Stimulated activated CD8-positive, alpha-beta memory T cell treated with anti-CD3 and anti-CD28 coated beads, Interleukin-2, amount 100 ng/mL, for 1 hour (primary cell): ENCODE data around the gene MSX1.

Experiments
- DNase-seq, 2 donors: peaks; one replicate each; pipeline ENCODE4 v3.0.0-alpha.2; 2020; ENCODE audit warnings: low read depth in 2 of 2

Gene MSX1

GRCh38 chr4:4869731-4870571 lies 10.5 kb downstream of the MSX1 start:
- no peak for DNase-seq

DNA sequence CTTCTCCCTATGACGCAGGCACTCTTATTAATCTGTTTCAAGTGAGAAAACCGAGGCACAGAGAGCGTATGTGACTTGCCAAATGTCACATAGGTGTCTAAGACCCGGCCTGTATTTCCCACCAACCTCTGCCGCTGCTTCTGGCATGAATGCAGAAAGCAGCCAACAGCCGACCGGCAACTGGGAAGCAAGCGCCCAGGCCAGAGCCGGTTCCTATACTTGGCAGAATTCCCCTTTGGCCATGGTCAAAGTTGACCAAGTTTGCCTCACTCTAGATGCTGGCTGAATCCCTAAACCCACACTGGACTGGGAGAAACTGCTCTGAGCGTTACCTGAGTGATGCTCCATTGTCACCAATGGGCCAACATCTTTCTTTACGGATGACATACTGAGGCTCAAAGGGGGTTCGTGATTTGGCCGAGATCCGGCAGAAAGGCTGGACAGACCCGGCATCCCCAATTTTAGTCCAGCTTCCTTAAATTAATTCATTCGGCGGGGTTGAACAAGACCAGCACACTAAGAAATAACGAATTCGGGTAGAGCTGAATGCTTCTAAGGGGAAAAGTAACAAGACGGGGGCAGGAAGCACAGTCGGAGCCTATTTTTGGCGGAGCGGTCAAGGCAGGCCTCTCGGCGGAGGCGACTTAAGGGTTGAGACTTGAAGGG lies 11.2 kb downstream of the MSX1 start:
- no peak for DNase-seq

DNA sequence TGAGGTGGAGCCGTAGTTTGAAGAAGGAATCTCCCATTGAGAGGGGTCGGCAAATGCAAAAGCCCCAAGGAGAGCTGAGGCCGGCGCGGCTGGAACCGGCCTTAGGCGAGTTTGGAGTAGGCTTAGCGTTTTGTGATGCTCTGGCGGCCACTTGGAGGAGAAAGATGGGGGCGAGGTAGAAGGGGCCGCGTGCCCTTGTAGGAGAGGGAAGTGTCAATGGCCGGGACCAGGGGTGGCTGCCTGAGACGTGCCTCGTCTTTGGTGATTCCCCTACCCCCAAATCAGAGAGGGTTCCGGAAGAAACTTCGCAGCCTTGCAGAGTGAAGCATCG lies 11.7 kb downstream of the MSX1 start:
- DNase-seq, result no peak

DNA sequence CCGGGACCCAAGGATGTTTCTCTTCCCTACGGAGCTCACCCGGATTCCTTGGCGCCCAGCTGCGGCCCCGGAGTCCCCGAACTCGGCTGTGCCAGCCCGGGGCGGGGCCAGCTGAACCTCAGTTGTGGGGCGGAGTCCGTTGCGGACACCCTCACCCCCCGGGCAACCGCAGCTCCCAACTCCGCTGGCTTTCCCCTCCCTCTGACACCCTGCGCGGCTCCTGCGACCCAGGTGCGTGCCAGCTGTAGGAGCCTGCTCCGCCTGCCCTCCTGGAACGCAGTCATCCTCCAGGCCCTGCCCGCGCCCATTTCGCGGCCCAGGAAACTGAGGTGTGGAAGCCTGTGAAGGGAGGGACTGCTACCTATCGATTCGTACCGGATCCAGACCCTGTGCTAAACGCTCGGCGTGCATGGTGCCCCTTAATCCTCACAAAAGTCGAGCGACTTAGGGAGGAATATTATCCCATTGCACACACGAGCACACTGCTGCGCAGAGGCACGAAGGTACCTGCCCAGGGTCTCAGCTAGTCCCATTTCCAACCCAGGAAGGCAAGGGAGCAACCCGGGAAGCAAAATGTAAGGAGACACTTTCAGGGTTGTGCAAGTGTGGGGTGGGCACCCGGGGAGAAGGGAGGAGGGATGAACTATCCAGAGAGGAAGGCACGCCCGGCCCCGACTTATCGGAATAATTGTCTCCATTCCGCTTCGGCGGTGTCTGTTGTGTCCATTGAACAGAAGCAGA lies 12.3 kb downstream of the MSX1 start:
- DNase-seq, result no peak

DNA sequence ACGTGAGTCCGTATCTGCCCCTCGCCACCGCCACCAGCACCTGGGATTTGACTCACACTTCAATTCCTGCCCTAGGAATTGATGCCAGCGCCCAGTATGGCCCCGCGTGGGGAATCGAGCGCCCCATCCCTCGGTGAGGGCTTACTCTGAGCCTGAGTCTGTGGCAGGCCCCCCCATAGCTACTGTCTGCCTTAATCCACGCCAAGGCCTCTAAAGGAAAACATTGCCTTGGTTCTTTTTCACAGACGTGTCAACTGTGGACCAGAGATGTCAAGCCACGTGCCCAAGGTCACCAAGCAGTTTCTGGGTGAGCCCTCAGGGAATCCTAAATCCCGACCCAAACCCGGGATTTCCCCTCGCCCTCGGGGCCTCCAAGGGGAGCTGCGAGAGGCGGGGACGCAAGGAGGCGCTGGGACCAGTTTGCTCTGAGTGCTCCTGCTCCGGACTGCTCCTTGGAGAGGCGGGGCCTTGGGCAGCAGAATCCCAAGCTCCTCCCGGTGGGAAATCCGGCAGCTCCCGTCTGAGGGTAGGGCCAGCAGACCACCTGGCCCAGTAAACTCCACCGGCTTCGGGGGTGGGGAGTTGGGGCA lies 12.9 kb downstream of the MSX1 start:
- no peak for DNase-seq

GRCh38 chr4:4873203-4873602 lies 13.7 kb downstream of the MSX1 start:
- DNase-seq, result no peak

GRCh38 chr4:4874254-4874653 lies 14.8 kb downstream of the MSX1 start:
- DNase-seq, result no peak

DNA sequence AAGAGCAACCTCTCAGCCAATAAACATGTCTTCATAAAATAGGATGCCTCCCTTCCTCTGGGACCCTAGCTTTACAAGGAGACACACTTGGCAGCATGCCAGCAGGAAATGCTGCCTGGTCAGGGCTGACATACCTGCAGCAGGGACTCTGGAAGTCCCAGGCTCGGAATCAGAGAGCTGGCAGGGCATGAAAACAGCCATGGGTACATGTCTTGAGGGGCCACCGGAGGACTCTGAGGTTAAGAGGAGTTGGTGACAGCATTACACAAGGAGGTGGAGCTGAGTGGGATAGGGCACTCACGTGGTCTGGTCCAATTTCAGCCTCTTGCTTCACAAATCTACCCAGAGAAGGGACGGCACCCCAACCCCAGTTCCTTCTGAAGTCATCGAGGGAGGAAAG lies 15.7 kb downstream of the MSX1 start:
- DNase-seq, result no peak

DNA sequence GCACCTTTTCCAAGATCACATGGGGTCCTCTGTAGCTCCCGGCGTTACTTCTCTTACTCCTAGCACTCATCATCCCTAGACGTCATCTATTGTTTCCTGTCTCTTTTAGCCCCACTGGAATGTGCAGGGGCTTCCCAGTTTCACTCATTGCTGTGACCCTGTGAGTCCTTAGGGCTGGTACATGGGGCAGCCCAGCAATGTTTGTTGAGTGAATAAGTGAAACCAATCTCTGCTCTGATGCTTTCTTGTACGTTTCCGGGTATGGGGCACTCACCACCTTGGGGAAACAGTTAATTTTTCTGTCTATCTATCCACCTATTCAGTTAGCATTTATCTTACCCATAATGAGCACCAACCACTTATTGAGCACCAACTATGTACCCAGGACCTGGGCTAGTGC lies 16.1 kb downstream of the MSX1 start:
- no peak for DNase-seq

DNA sequence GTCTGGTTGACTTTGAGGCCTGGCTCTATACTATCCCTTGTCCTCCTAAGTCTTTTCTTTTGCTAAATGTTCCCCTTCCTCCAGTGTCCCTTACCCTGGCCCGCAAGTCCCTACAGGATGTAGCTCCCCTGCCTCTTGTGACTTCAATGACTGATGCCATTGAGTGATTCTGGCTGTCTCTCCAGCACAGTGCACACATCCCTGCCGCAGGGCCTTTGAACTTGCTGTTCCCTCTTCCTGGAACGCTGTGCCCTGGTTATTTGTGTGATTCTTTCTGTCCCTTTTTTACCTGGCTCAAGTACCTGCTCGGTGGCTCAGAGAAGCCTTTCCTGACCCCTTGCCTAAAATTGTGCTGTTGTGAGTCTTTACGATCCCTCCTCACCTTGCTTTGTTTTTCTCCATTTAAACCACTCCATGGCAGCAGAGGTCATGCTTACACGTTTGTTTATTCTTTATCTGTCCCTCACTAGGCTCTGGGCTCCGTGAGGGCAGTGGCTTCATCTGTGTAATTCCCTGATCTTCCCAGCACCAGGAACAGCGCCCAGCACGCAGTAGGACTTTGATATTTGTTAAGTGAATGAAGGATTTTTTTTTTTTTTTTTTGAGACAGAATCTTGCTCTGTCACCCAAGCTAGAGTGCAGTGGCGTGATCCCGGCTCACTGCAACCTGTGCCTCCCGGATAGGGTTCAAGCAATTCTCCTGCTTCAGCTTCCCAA lies 17.6 kb downstream of the MSX1 start:
- DNase-seq, result no peak

DNA sequence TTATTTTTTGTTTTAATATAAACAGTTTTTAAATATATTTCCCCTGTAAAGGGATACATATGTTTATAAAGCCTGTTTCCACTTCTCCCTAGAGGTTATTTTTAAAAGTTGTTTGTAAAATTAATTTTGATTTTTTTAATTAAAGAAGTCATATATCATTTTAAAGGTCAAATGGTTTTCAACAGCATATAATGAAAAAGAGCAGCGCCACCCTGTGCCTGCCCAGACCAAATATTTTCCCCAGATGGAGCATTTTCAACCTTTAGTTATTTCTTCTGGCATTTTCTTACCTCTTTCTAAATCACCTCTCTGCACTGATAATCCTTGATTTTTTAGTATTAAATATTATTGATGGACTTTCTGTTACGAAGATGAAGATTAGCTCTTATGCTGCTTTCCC lies 21.0 kb downstream of the MSX1 start:
- no peak for DNase-seq

GRCh38 chr4:4881432-4881831 lies 22.0 kb downstream of the MSX1 start:
- no peak for DNase-seq

- no peak for DNase-seq
These were observed 25.1 kb downstream of the MSX1 start for GRCh38 chr4:4884611-4885010.

GRCh38 chr4:4887426-4887825 lies 28.0 kb downstream of the MSX1 start:
- DNase-seq, result no peak

DNA sequence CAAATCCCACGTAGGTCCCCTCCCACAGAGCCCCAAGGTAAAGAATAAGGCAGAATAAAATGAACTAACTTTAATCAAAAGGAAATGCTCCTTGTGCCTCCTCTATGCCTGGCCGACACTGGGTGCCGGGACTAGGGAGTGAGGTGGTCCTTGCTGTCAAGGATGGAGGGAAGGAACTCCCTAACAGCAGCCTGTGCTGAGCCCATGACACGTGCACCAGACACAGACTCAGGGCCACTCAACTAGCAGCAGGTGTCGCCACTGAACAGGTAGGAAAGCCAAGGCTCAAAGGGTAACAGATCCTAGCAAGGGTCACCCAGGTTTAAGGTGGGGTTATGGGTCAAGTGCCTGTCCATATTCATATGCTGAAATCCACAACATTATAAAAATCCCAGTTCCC lies 29.2 kb downstream of the MSX1 start:
- DNase-seq, result no peak

GRCh38 chr4:4889781-4890180 lies 30.3 kb downstream of the MSX1 start:
- DNase-seq, result no peak

- no peak for DNase-seq
These were observed 31.2 kb downstream of the MSX1 start for GRCh38 chr4:4890574-4891255.

GRCh38 chr4:4893721-4894120 lies 34.3 kb downstream of the MSX1 start:
- no peak for DNase-seq

DNA sequence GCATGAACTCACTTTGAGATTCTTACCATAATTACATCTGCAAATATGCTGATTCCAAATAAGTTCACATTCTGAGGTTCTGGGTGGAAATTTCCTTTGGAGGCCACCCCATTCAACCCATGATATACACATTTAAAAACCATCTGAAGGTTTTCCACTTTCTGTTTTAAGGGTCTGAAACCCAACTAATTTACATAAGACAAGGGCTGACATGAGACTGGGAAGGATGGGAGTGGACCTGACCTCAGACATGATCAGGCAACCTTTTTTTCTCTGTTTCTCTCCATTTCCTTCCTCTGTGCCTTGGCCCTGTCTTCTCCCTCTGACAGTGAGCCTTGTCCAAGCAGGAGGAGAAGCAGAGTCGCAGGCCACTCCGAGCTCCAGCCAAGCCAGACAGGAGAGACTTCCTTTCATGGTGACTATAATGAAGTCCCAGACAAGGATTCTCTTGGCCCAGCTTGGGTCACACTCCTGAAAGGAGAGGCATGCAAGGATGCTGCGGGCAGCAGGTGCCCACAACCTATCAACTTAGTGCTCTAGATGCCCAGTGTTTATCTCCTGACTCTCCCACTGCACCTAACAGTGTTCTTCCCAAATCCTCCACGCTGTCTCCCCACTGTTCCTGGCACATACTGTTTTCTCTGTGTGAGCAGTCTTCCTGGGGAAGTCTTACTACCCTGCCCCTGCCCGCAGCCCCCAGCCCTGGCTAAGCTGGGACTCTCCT lies 39.9 kb downstream of the MSX1 start:
- DNase-seq, result no peak

DNA sequence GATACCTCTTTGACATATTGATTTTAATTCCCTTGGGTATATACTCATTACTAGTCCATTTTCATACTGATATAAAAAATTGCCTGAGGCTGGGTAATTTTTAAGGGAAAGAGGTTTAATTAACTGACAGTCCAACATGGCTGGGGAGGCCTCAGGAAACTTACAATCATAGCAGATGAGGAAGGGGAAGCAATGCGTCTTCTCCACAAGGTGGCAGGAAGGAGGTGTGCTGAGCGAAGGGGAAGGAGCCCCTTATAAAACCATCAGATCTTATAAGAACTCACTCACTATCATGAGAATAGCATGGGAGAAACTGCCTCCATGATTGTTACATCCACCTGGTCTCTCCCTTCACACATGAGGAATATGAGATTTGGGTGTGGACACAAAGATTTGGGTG lies 42.4 kb downstream of the MSX1 start:
- DNase-seq, result no peak

GRCh38 chr4:4912155-4912554 lies 52.7 kb downstream of the MSX1 start:
- DNase-seq, result no peak
